ENCODE results near the gene MAGI2. TPM values are rescaled to one million over a fixed set of nuclear protein-coding genes. Genes with fewer than 3 reads are reported as not detected.

MAGI2 gene
- total RNA-seq, 2 donors from 2014 or later: 18.3 to 31.8 TPM

DNA sequence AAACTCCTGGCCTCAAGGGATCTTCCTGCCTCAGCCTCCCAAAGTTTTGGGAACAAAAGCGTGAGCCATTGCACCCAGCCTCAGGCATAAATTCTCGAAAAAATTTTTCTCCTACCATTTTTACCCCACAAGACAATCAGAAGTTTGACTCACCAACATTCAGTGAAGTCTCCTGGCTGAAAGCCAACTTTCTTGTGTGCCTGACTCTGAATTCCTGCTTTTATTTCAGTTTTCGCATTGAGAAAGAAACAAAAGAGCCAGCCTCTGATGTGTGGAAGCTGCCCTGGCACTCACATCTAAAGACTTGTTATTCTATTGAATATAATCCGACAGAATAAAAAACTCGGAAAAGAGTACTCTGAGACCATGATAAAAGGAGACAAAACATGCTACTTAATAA lies 402.9 kb downstream of the MAGI2 start:
- Histone ChIP-seq H3K27me3 (replicated peaks; ENCODE audit: insufficient read depth) (no peaks in the 10 kb centered on the region), H3K36me3 (no peaks in the 10 kb centered on the region), H3K4me1 (ENCODE audit: control insufficient read depth in 1 of 2, low read depth in 2 of 2) (no peaks in the 10 kb centered on the region), H3K27ac (no peak overlapping the region), H3K4me3 (no peak overlapping the region), H3K9me3 (no peaks in the 10 kb centered on the region)
- TF ChIP-seq, protein P1, sequence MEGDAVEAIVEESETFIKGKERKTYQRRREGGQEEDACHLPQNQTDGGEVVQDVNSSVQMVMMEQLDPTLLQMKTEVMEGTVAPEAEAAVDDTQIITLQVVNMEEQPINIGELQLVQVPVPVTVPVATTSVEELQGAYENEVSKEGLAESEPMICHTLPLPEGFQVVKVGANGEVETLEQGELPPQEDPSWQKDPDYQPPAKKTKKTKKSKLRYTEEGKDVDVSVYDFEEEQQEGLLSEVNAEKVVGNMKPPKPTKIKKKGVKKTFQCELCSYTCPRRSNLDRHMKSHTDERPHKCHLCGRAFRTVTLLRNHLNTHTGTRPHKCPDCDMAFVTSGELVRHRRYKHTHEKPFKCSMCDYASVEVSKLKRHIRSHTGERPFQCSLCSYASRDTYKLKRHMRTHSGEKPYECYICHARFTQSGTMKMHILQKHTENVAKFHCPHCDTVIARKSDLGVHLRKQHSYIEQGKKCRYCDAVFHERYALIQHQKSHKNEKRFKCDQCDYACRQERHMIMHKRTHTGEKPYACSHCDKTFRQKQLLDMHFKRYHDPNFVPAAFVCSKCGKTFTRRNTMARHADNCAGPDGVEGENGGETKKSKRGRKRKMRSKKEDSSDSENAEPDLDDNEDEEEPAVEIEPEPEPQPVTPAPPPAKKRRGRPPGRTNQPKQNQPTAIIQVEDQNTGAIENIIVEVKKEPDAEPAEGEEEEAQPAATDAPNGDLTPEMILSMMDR (IDR thresholded peaks at IDR 0.05): no peak
- no peak for DNase-seq (ENCODE audit: low spot score)
- ATAC-seq (ENCODE audit: insufficient number of reproducible peaks, low FRiP score, low read depth): no peak

DNA sequence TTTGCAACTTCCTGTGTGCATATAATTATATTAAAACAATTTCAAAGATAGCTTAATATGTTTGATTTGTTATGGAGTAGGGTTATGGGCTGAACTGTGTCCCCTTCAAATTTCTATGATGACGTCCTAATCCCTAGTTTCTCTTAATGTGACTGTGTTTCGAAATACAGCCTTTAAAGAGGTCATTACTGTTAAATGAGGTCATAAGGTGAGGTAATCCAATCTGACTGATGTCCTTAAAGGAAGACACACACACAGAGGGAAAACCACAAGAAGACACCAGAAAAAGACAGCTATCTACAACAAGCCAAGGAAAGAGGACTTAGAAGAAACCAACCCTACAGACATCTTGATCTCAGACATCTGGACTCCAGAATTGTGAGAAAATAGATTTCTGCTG lies 407.4 kb downstream of the MAGI2 start:
- no peaks in the 10 kb centered on the region for H3K27me3 ChIP-seq (replicated peaks; ENCODE audit: insufficient read depth)
- TF ChIP-seq, protein P1 (IDR thresholded peaks at IDR 0.05): no peak
- no peak overlapping the region for H3K27ac ChIP-seq
- DNase-seq (ENCODE audit: low spot score) (no peak), ATAC-seq (ENCODE audit: insufficient number of reproducible peaks, low FRiP score, low read depth) (no peak)
- H3K9me3 ChIP-seq: no peaks in the 10 kb centered on the region
- H3K4me3 ChIP-seq: no peak overlapping the region
- no peaks in the 10 kb centered on the region for H3K36me3 ChIP-seq
- no peaks in the 10 kb centered on the region for H3K4me1 ChIP-seq (ENCODE audit: control insufficient read depth in 1 of 2, low read depth in 2 of 2)

DNA sequence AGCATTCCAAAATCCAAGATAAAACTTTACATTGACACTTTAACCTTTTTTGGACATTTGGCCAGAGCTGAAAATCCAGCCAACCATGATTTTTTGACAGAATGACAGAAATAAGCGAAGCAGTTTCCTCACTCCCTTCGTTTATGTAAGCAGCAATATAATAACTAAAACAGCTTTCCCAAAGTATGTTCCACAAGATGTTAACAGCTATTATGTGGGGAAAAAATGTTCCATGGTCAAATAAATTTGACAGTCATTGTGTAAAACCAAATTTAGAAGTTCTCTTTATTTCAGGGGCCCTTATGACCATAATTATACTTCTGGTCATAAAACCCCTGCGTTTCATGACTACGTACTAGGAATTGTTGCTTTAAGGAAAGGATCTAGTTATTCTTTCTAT lies 416.5 kb downstream of the MAGI2 start:
- peaks cover 4 to 24% of the 10 kb centered on the region in 2 donors for H3K4me1 ChIP-seq (ENCODE audit: control insufficient read depth in 1 of 2, low read depth in 2 of 2)
- DNase-seq (ENCODE audit: low spot score): no peak
- H3K27me3 ChIP-seq (replicated peaks; ENCODE audit: insufficient read depth): no peaks in the 10 kb centered on the region
- H3K27ac ChIP-seq: no peak overlapping the region
- ATAC-seq (ENCODE audit: insufficient number of reproducible peaks, low FRiP score, low read depth): no peak
- no peak overlapping the region for H3K4me3 ChIP-seq
- TF ChIP-seq, protein P1 (IDR thresholded peaks at IDR 0.05): no peak
- H3K9me3 ChIP-seq: no peaks in the 10 kb centered on the region
- H3K36me3 ChIP-seq: no peaks in the 10 kb centered on the region

DNA sequence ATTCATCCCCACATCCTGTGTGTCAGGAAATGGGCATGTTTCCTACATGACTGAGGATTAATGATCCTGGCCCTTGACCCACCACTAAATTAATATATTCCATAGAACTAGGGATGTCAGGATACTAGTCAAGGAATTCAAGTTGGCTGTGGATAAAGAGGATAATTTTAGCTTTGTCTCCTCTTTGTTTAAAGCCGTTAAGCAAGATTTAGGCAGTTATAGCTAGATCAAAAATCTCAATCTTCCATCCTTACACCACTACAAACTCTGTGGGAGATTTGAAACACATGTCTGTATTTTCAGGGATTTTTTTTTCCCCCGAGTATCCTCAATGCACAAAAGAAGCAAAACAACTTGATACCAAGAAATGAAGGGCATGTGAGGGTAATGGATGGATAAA lies 417.1 kb downstream of the MAGI2 start:
- DNase-seq (ENCODE audit: low spot score): no peak
- H3K9me3 ChIP-seq: no peaks in the 10 kb centered on the region
- no peaks in the 10 kb centered on the region for H3K36me3 ChIP-seq
- H3K4me3 ChIP-seq: no peak overlapping the region
- H3K4me1 ChIP-seq (ENCODE audit: control insufficient read depth in 1 of 2, low read depth in 2 of 2): peaks cover 4 to 24% of the 10 kb centered on the region in 2 donors
- TF ChIP-seq, protein P1 (IDR thresholded peaks at IDR 0.05): no peak
- no peaks in the 10 kb centered on the region for H3K27me3 ChIP-seq (replicated peaks; ENCODE audit: insufficient read depth)
- H3K27ac ChIP-seq: no peak overlapping the region
- no peak for ATAC-seq (ENCODE audit: insufficient number of reproducible peaks, low FRiP score, low read depth)

DNA sequence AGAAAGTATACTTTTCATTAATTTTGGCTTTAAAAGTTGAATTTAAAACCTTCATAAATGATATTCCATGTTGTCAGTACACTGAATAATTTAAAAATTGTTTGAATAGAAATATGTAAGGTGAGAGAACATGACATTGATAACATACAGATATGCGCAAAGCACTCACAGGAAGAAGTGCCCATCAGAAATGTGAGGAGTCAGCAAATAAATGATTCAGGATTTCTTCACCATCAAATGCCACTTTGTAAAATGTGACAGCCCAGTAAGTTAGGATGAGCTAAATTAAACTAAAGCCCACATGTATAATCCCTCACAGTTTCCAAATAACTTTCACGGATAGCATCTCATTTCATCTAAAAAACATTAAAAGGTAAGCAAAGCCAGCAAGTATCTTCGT lies 417.6 kb downstream of the MAGI2 start:
- Histone ChIP-seq H3K4me3 (no peak overlapping the region), H3K4me1 (ENCODE audit: control insufficient read depth in 1 of 2, low read depth in 2 of 2) (peaks cover 4 to 24% of the 10 kb centered on the region in 2 donors), H3K27me3 (replicated peaks; ENCODE audit: insufficient read depth) (no peaks in the 10 kb centered on the region), H3K27ac (no peak overlapping the region), H3K36me3 (no peaks in the 10 kb centered on the region), H3K9me3 (no peaks in the 10 kb centered on the region)
- TF ChIP-seq, protein P1 (IDR thresholded peaks at IDR 0.05): no peak
- DNase-seq (ENCODE audit: low spot score): no peak
- no peak for ATAC-seq (ENCODE audit: insufficient number of reproducible peaks, low FRiP score, low read depth)
